ENCODE data around the gene PSMA7.

- TF ChIP-seq POLR2AphosphoS5 (IDR thresholded peaks at IDR 0.05; ENCODE audit: low read depth, low read length) (no peak), POLR2A (IDR thresholded peaks at IDR 0.05; ENCODE audit: low read depth, low read length) (no peak), SPI1 (IDR thresholded peaks at IDR 0.05; ENCODE audit: low read depth, low read length) (no peak), TAF1 (IDR thresholded peaks at IDR 0.05; ENCODE audit: low read depth, low read length) (no peak)
Observed at GRCh38 chr20:62161347-62161746, 18.2 kb upstream of the PSMA7 start.
